ENCODE data around the gene SLC66A3. TPM values are rescaled to one million over a fixed set of nuclear protein-coding genes. Genes with fewer than 3 reads are reported as not detected.
A peak's percentile ranks its signal among the peaks of the same experiment; 100 is the strongest.

The SLC66A3 gene
- total and polyA plus RNA-seq, 5 experiments from 2014 or later: 18.2 to 65.6 (median 37.0) TPM

DNA sequence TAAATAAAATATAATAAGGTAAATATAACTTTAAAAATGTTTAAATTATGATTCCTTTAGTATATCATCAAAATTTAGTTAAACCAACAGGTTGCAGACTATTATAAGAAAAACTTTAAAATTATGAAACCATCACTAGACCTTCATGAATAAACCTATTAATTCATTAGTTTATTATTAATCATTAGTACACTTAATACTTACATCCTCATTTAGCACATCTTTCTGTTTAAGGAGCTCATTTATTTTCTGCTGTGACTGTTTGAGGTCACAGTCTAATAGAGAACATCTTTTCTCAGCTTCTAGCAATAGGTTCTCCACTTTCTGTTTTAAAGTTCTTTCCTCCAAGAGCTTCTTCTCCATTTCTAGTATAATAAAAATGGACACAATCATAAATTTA lies 52.8 kb downstream of the SLC66A3 start:
- Mint-ChIP-seq H3K36me3 (peaks cover 3 to 53% (median 13%) of the 10 kb centered on the region in 3 donors), H3K9me3 (no peaks in the 10 kb centered on the region), H3K4me1 (peaks cover 0 to 12% (median 0%) of the 10 kb centered on the region in 4 donors), H3K4me3 (no peak overlapping the region), H3K27ac (no peak overlapping the region), H3K27me3 (no peaks in the 10 kb centered on the region)
- POLR2A ChIA-PET: no interaction called here
- no peak for ATAC-seq
- DNase-seq: no peak

- no peaks in the 10 kb centered on the region for H3K27me3 Mint-ChIP-seq
- H3K36me3 Mint-ChIP-seq: peaks cover 16 to 77% (median 32%) of the 10 kb centered on the region in 3 donors
- DNase-seq (no peak), ATAC-seq (no peak)
- no peak overlapping the region for H3K4me3 Mint-ChIP-seq
- H3K27ac Mint-ChIP-seq: no peak overlapping the region
- POLR2A ChIA-PET: no interaction called here
- no peaks in the 10 kb centered on the region for H3K9me3 Mint-ChIP-seq
- H3K4me1 Mint-ChIP-seq: no peaks in the 10 kb centered on the region
Measured at GRCh38 chr2:11212645-11213044, 57.4 kb downstream of the SLC66A3 start.

DNA sequence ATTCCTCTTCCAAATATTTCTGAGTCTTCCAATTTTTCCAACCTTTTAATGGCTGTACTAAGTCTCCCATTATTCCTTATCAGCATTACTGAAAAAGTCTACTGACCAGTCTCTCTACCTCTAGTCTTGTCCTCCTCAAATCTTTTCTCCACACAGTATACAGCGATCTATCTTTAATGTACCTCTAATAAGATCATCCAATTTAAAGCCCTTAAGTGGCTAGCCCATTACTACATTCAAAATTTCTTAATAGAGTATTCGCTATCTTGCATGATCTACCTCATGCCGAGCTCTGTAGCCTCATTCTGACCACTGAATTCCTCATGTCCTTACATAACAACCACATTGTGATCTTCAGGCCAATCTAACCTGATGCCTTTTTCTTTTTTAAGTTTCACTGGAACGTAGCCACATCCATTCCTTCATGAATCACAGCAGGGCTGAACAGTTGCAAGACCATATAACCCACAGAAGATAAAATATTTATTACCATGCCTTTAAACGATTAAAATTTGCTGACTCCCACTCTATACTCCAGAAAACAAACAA lies 57.9 kb downstream of the SLC66A3 start:
- H3K36me3 Mint-ChIP-seq: peaks cover 16 to 80% (median 32%) of the 10 kb centered on the region in 3 donors
- DNase-seq: no peak
- H3K9me3 Mint-ChIP-seq: no peaks in the 10 kb centered on the region
- no peak overlapping the region for H3K4me3 Mint-ChIP-seq
- H3K27ac Mint-ChIP-seq: no peak overlapping the region
- POLR2A ChIA-PET: interaction anchor here (0.6 kb wide), 1 partner anchor 35 kb away, joined by 3 read pairs; no protein-coding TSS in a partner anchor
- H3K27me3 Mint-ChIP-seq: no peaks in the 10 kb centered on the region
- H3K4me1 Mint-ChIP-seq: no peaks in the 10 kb centered on the region
- ATAC-seq: no peak

DNA sequence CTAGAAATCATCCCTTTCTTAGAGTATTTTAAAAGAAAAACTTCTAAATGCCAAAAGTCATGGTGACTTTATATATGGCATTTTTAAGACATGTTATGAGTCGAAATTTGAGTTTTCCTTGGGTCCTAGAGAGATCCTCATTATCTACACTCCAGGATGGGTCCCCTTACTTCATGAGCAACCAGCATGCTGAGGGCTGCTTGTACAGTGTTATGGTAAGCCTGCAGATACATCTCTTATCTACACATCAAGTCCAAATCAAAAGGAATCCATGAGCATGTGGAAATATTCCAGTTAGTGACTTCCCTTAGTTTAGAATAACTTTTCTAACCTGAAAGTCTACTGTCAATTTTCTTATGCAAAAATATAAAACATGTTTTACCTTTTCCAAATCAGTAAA lies 58.7 kb downstream of the SLC66A3 start:
- no peak overlapping the region for H3K4me3 Mint-ChIP-seq
- POLR2A ChIA-PET: no interaction called here
- H3K9me3 Mint-ChIP-seq: no peaks in the 10 kb centered on the region
- ATAC-seq (no peak), DNase-seq (no peak)
- no peaks in the 10 kb centered on the region for H3K4me1 Mint-ChIP-seq
- no peak overlapping the region for H3K27ac Mint-ChIP-seq
- peaks cover 16 to 76% (median 32%) of the 10 kb centered on the region in 3 donors for H3K36me3 Mint-ChIP-seq
- no peaks in the 10 kb centered on the region for H3K27me3 Mint-ChIP-seq

DNA sequence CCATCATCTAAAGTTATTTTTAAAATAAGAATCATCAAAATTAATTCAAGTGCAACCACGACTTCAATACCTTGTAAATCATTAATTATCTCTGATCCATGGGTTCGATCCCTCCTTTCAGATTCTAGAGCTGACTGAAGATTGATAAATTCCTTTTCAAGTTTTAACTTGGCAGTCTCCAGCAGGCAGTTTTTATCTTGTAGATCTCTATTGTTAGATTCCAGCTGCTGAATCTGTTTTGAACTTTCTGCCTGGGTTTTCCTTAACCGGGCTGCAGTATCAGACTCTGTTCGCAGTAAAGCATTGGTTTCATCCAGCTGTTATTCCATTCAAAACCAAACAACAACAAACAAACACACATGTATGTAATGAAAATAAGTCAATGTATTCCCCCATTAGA lies 59.5 kb downstream of the SLC66A3 start:
- DNase-seq (no peak), ATAC-seq (no peak)
- no peaks in the 10 kb centered on the region for H3K9me3 Mint-ChIP-seq
- H3K4me3 Mint-ChIP-seq: no peak overlapping the region
- H3K27me3 Mint-ChIP-seq: no peaks in the 10 kb centered on the region
- H3K4me1 Mint-ChIP-seq: no peaks in the 10 kb centered on the region
- POLR2A ChIA-PET: no interaction called here
- H3K27ac Mint-ChIP-seq: peak overlapping the region in 1 of 10 donors; percentile 29
- peaks cover 16 to 79% (median 38%) of the 10 kb centered on the region in 3 donors for H3K36me3 Mint-ChIP-seq

DNA sequence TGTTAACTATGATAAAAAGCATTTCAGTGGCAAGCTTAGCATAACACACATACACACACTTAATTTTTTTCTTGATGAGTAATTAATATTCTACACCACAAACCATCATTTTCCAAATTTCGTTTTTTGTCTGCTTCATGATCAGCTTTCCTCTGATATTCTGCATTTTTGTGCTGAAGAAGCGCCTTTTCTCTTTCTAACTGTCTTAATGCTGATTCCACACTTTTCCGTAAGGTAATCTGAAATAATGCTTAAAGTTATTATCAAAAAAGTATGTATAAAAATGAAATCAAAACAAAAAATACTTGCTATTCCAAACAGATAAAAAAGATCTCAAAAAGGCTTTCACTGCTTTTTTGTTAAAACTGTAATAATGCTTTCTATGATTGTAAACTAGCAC lies 60.1 kb downstream of the SLC66A3 start:
- no peaks in the 10 kb centered on the region for H3K27me3 Mint-ChIP-seq
- no peaks in the 10 kb centered on the region for H3K4me1 Mint-ChIP-seq
- peaks cover 16 to 84% (median 40%) of the 10 kb centered on the region in 3 donors for H3K36me3 Mint-ChIP-seq
- H3K9me3 Mint-ChIP-seq: no peaks in the 10 kb centered on the region
- POLR2A ChIA-PET: no interaction called here
- no peak overlapping the region for H3K27ac Mint-ChIP-seq
- ATAC-seq (no peak), DNase-seq (no peak)
- no peak overlapping the region for H3K4me3 Mint-ChIP-seq

DNA sequence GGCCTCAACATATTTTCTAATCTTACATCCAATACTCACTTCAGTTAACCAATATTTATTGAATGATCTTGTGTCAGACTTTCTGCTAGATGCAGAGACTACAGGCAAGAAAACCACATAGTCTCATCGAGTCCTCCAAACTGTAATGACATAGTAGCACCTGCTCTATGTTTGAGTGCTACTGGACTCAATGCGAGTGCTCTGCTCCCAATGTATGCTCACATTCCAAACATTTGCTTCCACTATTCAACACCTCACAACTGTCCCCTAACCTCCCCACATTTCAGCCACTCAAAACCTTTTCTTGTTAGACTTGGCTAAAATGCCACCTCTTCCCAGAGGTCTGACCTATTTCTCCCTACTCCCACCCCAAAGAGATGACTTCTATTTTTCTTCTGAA lies 65.2 kb downstream of the SLC66A3 start:
- Mint-ChIP-seq H3K27ac (no peak overlapping the region), H3K4me3 (no peak overlapping the region), H3K36me3 (peaks cover 6 to 61% (median 23%) of the 10 kb centered on the region in 3 donors)

DNA sequence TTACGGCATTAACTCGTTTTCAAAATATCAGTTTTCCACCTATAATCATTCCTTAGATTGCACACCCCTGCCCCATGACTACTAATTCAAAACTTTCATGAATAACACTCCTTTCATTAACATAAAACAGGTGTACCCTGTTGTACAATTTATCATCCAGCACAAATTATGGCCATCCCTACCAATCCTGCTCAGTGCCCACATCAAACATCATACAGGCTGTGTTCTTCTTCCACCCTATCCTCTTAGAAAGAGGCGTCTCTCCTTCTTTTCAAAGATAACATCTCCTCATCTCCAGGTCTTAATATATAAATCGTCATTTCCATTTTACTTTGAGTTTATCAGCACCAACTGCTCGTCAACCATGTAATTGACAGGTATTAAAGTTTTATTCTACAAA lies 67.6 kb downstream of the SLC66A3 start:
- Mint-ChIP-seq H3K36me3 (peaks cover 0 to 47% (median 20%) of the 10 kb centered on the region in 3 donors), H3K4me3 (no peak overlapping the region), H3K9me3 (no peaks in the 10 kb centered on the region), H3K27me3 (no peaks in the 10 kb centered on the region), H3K4me1 (peaks cover 0 to 2% (median 0%) of the 10 kb centered on the region in 4 donors), H3K27ac (peak overlapping the region in 2 of 10 donors; percentile 11 to 23)
- POLR2A ChIA-PET: no interaction called here
- no peak for DNase-seq
- no peak for ATAC-seq

More for the DNA sequence above, 65.2 kb downstream of the SLC66A3 start:
- no peak for DNase-seq
- no peaks in the 10 kb centered on the region for H3K27me3 Mint-ChIP-seq
- POLR2A ChIA-PET: no interaction called here
- ATAC-seq: no peak
- H3K4me1 Mint-ChIP-seq: peaks cover 0 to under 1% (median 0%) of the 10 kb centered on the region in 4 donors
- H3K9me3 Mint-ChIP-seq: no peaks in the 10 kb centered on the region

GRCh38 chr2:11224887-11225286 lies 69.6 kb downstream of the SLC66A3 start:
- H3K27ac Mint-ChIP-seq: no peak overlapping the region
- no peak for ATAC-seq
- H3K36me3 Mint-ChIP-seq: peaks cover 0 to 37% (median 14%) of the 10 kb centered on the region in 3 donors
- peaks cover 0 to 3% (median under 1%) of the 10 kb centered on the region in 4 donors for H3K4me1 Mint-ChIP-seq
- DNase-seq: no peak
- POLR2A ChIA-PET: no interaction called here
- no peaks in the 10 kb centered on the region for H3K9me3 Mint-ChIP-seq
- H3K27me3 Mint-ChIP-seq: no peaks in the 10 kb centered on the region
- H3K4me3 Mint-ChIP-seq: no peak overlapping the region

- POLR2A ChIA-PET: no interaction called here
- DNase-seq: no peak
- peaks cover 0 to 28% (median 8%) of the 10 kb centered on the region in 3 donors for H3K36me3 Mint-ChIP-seq
Measured at GRCh38 chr2:11227595-11227994, 72.3 kb downstream of the SLC66A3 start.

More at GRCh38 chr2:11227595-11227994, 72.3 kb downstream of the SLC66A3 start:
- Mint-ChIP-seq H3K27me3 (no peaks in the 10 kb centered on the region), H3K27ac (no peak overlapping the region), H3K4me3 (no peak overlapping the region), H3K4me1 (peaks cover 0 to 4% (median 2%) of the 10 kb centered on the region in 4 donors), H3K9me3 (no peaks in the 10 kb centered on the region)
- ATAC-seq: no peak

Other genes starting within 250 kb of the SLC66A3 start
- not detected for gene KCNF1, start 243.5 kb upstream of the SLC66A3 start, total RNA-seq
- gene KCNF1, start 243.5 kb upstream of the SLC66A3 start, polyA plus RNA-seq: not detected
- gene ROCK2, start 189.2 kb downstream of the SLC66A3 start, total RNA-seq: 10 to 100 TPM; 19.3 to 23.9 TPM
- gene ROCK2, start 189.2 kb downstream of the SLC66A3 start, polyA plus RNA-seq: 1 to 10 TPM; 6.1 to 7.6 (median 7.1) TPM

Measured in naive thymus-derived CD8-positive, alpha-beta T cell (primary cell).